GM18526 (cell line): ENCODE measurements around the gene HEATR3.

Experiments used
- POLR2A ChIP-seq: IDR thresholded peaks from 3 replicates; pipeline ENCODE4 v1.6.1; 2011; ENCODE audit not compliant: insufficient read length; ENCODE audit errors: extremely low read depth

The HEATR3 gene

GRCh38 chr16:50069060-50069459, 3.3 kb downstream of the HEATR3 start:
- no peak for TF ChIP-seq POLR2A

GRCh38 chr16:50071075-50071671, 5.4 kb downstream of the HEATR3 start:
- no peak for TF ChIP-seq POLR2A

DNA sequence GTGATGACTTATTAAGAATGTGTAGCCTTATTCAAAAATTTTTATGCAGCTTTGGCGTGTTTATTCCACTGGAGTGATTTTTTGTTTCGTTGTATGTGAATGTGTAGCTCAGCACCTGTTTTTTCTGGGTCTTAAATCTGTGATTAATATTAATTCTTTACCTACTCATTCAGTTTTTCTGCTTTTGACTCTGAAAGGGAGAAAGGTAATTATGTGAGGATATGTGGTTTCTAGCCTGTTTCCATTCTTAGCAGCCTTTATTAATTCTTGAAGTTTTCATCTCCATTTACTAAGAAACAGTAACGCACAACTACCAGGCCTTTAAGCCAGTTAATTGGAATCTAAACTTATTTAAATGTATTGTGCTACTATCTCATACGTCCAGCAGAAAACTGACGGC, 7.0 kb downstream of the HEATR3 start:
- no peak for TF ChIP-seq POLR2A

- TF ChIP-seq POLR2A = no peak
Measured at GRCh38 chr16:50079397-50080140, 13.8 kb downstream of the HEATR3 start.

DNA sequence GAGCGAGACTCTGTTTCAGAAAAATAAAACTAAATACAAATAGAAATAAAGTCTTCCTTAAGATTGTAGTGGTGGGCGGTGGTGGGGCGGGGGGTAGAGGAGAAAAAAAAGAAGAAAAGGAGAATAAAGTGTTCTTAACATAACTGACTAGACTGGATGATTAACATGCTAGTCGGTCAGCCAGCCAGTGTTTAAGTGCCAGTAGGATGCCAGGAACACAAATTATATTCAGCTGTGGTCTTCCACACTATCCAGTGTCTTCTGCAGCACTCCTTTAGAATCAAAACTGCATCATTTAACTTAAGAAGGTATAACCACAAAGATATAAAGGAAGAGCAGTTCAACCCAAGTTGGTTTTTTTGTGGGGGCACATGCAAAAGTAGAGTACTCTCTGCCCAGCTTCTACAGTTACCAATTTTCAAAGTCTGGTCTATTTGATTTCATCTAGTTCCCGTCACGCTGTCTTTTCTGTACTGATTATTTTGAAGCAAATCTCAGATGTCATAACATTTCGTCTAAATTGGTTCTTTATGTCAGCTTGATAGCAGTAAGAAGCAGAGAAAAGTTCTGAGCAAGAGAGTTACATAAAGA, 15.8 kb downstream of the HEATR3 start:
- TF ChIP-seq POLR2A = no peak

DNA sequence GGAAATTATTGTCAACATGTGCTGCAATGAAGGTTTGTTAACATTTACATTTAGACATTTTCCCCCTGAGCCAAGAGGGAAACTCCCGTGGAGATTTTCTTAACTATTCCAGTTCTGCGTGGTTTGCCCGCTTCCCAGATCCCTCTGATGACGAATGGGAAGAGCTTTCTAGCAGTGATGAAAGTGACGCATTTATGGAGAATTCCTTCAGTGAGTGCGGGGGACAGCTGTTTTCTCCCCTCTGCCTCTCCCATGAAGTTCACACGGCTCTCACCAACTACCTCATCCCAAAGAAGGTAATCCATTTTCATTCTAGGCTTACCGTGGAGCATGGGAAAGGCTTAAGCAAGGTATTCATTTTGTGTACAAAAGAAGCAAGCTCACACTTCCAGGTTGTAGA, 18.2 kb downstream of the HEATR3 start:
- no peak for TF ChIP-seq POLR2A

GRCh38 chr16:50086176-50086575, 20.4 kb downstream of the HEATR3 start:
- no peak for TF ChIP-seq POLR2A

GRCh38 chr16:50088302-50088701, 22.5 kb downstream of the HEATR3 start:
- no peak for TF ChIP-seq POLR2A

GRCh38 chr16:50092891-50093290, 27.1 kb downstream of the HEATR3 start:
- TF ChIP-seq POLR2A = no peak

DNA sequence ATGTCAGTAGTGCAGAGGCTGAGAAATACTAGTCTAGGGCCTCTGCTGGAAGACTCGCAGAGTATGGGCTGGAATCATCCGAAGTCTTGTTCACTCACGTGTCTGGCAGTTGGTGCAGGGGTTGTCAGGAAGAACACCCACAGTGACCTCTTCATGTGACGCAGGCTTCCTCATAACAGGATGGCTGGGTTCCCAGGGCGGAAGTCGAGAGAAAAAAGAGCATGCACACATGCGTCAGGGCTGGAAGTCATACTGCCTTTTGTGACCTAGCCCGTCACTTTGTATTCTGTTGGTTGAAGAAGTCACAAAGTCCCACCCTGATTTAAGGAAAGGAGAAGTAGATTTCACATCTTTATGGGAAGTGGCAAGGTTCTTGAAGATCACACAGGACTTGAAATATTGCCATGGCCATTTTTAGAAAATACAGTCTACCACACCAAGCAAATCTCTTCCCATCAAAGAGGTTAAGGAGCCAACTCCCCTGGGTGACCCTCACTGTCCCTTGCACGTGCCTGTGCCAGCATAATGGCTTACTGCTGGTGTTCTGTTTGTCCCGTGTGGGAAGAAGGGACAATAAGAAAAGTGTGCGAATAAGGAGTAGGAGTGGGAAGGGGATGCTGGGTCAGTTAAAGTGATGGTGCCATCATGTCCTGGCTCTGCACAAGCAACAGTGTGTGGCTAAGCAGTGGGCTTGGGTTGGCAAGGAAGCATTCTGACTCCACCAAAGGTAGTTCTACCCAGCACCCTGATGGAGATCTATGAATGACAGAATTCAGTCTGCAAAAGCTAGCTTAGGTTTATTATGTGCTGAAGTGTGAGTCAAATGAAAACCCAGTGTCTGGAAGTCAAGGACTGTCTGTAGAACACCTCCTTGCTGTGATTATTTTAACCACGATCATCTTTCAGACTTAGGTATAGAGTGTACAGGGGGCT, 28.1 kb downstream of the HEATR3 start:
- no peak for TF ChIP-seq POLR2A

DNA sequence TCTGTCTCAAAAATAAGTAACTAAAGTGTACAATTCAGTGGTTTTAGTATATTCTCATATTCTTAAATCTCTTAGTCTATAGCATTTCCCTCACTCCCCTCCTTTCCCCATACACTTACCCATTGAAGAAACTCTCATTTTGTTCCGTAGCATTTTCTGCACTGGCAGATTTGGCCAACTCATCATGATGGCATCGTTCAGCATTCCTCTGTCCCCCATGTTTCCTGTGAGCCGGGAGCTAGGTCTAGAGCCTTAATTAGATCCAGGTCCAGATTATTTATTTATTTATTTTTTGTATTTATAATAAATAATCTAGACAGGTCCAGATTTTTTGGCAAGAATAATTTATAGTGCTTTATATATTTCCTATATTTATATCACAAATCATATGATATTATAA, 31.0 kb downstream of the HEATR3 start:
- no peak for TF ChIP-seq POLR2A

DNA sequence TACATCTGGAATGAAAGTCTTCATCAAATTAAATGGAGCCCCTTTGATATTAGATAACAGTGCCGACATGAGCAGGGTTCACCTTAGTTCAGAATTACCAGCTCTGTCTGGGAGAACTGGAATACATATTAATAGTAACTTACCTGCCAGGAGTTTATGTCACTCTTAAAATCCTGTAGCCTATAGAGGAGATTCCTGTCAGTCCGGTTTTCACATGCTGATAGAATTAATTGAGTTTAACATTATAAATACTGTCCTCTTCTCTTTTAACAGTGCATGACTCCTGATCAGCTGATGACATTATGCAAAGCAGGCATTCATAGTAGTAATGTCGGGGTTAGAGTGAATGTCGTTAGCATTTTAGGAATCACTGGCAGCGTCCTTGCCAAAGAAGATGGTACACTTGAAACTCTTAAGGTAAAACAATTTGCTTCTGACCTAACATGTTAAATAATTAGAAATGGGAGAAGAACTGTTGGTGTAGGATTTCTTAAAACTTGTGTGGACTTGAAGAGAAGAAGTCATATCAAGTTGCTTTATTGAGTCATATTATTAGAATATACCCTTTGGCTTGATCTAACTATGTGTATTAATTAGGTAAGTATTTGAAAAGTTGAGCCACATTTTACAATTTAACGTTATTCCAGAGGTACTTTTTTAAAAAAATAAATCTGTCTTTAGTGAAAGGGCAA, 34.3 kb downstream of the HEATR3 start:
- TF ChIP-seq POLR2A = no peak

DNA sequence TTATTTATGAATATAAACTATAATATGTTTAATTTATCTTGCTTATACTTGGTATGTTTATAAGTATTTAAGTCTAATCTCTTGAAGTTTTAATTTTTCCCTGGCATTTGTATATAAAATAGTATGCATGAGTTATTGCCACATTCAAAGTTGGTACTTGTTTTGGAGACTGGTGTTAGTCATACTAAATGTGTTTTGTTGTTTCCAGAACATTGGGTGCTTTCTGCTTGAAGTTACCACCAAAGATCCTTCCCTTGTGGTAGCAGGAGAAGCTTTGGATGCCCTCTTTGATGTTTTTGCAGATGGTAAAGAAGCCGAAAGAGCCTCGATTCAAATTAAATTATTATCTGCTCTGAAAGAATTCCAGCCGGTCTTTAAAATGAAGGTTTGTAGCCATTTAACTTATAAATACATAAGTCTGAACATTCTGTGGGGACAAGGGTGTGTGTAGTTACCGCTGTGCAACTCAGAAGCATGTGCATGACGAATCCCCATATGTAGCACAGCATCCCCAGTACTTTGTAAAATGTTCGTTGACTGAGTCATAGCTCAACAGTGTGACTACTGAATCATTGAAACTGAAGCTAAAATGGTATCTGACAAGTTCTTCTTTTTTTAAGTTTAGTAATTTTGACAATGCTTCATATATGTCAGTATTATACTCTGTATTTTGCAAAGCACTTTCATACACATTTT, 36.4 kb downstream of the HEATR3 start:
- no peak for TF ChIP-seq POLR2A

DNA sequence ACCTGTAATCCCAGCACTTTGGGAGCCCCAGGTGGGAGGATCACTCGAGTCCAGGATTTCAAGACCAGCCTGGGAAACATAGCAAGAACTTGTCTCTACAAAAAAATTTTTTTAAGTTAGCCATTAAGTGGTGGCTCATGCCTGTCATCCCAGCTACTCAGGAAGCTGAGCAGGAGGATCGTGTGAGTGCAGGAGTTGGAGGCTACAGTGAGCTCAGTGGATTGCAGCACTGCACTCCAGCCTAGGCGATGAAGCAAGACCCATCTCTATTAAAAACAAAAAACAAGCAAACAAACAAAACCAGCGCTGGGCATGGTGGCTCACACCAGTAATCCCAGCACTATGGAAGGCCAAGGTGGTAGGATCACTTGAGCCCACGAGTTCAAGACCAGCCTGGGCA, 38.0 kb downstream of the HEATR3 start:
- TF ChIP-seq POLR2A = no peak
